Gastrocnemius medialis (tissue), 4 donors: ENCODE data around the gene FBXL3. TPM values are rescaled to one million over a fixed set of nuclear protein-coding genes. Genes with fewer than 3 reads are reported as not detected.

Experiments used
- ATAC-seq, 2 donors: fragments of 150-250 bp; one replicate each; pipeline ENCODE4 v1.9.1; 2016
- DNase-seq, 2 donors: peaks; one replicate each; pipeline ENCODE4 v3.0.0-alpha.2; 2019
- H3K27ac ChIP-seq, 4 donors: fragments of 200-600 bp; sonication (generic); 1 replicate in 1 of 4; 2 replicates in 3 of 4; pipeline ENCODE4 v1.5.1; 2016 to 2018; ENCODE audit warnings: mild to moderate bottlenecking in 2 of 4, moderate library complexity in 1 of 4
- H3K27me3 ChIP-seq, 3 donors: fragments of 200-600 bp; sonication (generic) in 2 of 3; 1 replicate in 1 of 3; 2 replicates in 2 of 3; pipeline versions ENCODE4 v1.5.1 to v1.6.0; 2016 to 2019; ENCODE audit warnings: mild to moderate bottlenecking in 1 of 3, moderate library complexity in 1 of 3
- H3K36me3 ChIP-seq, 2 donors: fragments of 200-600 bp; sonication (generic) in 1 of 2; one replicate each; pipeline ENCODE4 v1.5.1; 2017 to 2018
- H3K4me1 ChIP-seq, 2 donors: fragments of 200-600 bp; sonication (generic) in 1 of 2; one replicate each; pipeline ENCODE4 v1.5.1; 2016 to 2017; ENCODE audit warnings: mild to moderate bottlenecking in 2 of 2
- H3K4me3 ChIP-seq, 4 donors: fragments of 200-600 bp; sonication (generic) in 3 of 4; 1 replicate in 1 of 4; 2 replicates in 3 of 4; pipeline ENCODE4 v1.5.1; 2016 to 2019; ENCODE audit warnings: mild to moderate bottlenecking in 2 of 4
- H3K9me3 ChIP-seq, 3 donors: fragments of 200-600 bp; sonication (generic) in 2 of 3; 1 replicate in 1 of 3; 2 replicates in 2 of 3; pipeline ENCODE4 v1.5.1; 2016 to 2019
- POLR2A ChIP-seq, 2 donors: fragments of 450-650 bp; IDR thresholded peaks; one replicate each; pipeline ENCODE4 v1.6.1; 2017; ENCODE audit warnings: antibody characterized with exemption in 2 of 2, mild to moderate bottlenecking in 2 of 2, moderate library complexity in 2 of 2
- in situ Hi-C, 4 donors: fragments of 200-750 bp; cut with MboI; loops; one replicate each; pipeline versions ENCODE4 v1.15.0 to v1.8.0; 2017; ENCODE audit warnings: low sequenced_read_pairs in 4 of 4
- intact Hi-C: fragments of 100-400 bp; cut with DNase I; formaldehyde crosslinking; loops from one replicate; pipeline ENCODE4 v1.15.1; 2023; ENCODE audit warnings: low total_unique reads
- total RNA-seq, 4 donors: library from RNA; depleted of rRNA; stranded (reverse); fragments of >200 nt; gene quantifications; one replicate each; pipeline versions ENCODE4 v1.1.0 to v1.2.3, GENCODE V29; 2016
- TF ChIP-seq, protein P1 (sequence below), 5 experiments: fragments of 450-650 bp in 3 of 5; fragments of 200-600 bp in 2 of 5; sonication (generic) in 2 of 5; IDR thresholded peaks in 4 of 5; conservative IDR thresholded peaks in 1 of 5; 1 replicate in 4 of 5; 2 replicates in 1 of 5; pipeline ENCODE4 v1.5.1; 2016 to 2019; ENCODE audit warnings: antibody characterized with exemption in 5 of 5, mild to moderate bottlenecking in 3 of 5, moderate library complexity in 3 of 5

FBXL3 gene
- total RNA-seq, 4 donors from 2014 or later = 50.6 to 75.6 (median 64.4) TPM

DNA sequence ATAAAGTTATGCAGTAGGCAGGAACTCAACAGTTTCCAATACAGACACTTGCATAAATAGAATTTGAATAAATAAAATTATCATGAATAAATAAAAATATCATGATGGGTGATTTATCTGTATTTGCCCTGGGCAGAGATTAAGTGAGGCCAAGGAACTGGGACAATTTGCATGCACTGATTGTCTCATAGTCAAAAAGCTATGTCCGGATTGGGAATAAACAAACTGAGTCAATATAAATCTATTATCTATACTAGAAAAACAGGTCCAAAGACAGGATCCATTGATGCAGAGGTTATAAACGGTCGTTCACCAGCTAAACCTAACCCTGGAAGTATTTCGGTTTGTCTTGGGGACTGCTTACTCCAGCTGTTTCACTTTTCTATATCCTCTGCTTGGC, 26.2 kb upstream of the FBXL3 start:
- TF ChIP-seq POLR2A (IDR thresholded peaks at IDR 0.05) = no peak
- TF ChIP-seq, protein P1, sequence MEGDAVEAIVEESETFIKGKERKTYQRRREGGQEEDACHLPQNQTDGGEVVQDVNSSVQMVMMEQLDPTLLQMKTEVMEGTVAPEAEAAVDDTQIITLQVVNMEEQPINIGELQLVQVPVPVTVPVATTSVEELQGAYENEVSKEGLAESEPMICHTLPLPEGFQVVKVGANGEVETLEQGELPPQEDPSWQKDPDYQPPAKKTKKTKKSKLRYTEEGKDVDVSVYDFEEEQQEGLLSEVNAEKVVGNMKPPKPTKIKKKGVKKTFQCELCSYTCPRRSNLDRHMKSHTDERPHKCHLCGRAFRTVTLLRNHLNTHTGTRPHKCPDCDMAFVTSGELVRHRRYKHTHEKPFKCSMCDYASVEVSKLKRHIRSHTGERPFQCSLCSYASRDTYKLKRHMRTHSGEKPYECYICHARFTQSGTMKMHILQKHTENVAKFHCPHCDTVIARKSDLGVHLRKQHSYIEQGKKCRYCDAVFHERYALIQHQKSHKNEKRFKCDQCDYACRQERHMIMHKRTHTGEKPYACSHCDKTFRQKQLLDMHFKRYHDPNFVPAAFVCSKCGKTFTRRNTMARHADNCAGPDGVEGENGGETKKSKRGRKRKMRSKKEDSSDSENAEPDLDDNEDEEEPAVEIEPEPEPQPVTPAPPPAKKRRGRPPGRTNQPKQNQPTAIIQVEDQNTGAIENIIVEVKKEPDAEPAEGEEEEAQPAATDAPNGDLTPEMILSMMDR (IDR thresholded peaks at IDR 0.05 in 4 of 5, conservative IDR thresholded peaks at IDR 0.05 in 1 of 5) = no peak
- H3K9me3 ChIP-seq = no peaks in the 10 kb centered on the region
- H3K27me3 ChIP-seq = no peaks in the 10 kb centered on the region
- in situ Hi-C loops = no loop called here
- intact Hi-C loops = no loop called here
- no peak for ATAC-seq
- no peak overlapping the region for H3K4me3 ChIP-seq
- peaks cover 21 to 24% of the 10 kb centered on the region in 2 donors for H3K4me1 ChIP-seq
- DNase-seq = no peak
- no peak overlapping the region for H3K27ac ChIP-seq
- H3K36me3 ChIP-seq = peaks cover 0 to 22% of the 10 kb centered on the region in 2 donors

DNA sequence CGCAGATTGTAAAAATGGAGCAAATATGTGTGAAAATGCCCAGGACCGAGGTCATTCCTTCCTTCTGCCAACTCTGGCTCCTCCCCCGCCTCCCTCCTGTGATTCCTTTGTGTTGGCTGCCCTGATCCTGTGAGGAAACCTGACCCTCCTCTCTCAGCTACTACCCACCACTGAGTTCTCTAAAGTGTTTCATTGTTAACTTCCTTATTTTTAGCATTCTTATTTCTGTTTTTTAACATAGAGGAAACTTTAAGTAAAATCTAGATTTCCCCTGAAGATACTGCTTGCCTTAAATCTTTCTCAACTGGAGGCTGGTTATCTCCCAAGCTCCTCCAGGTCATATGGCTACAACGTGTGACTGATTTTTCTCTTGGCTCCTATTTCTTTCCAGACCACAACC, 21.7 kb upstream of the FBXL3 start:
- peak; percentile 38 to 57 for ATAC-seq
- no peaks in the 10 kb centered on the region for H3K9me3 ChIP-seq
- TF ChIP-seq POLR2A (IDR thresholded peaks at IDR 0.05) = no peak
- TF ChIP-seq, protein P1 (IDR thresholded peaks at IDR 0.05 in 4 of 5, conservative IDR thresholded peaks at IDR 0.05 in 1 of 5) = no peak
- H3K36me3 ChIP-seq = peaks cover 0 to 21% of the 10 kb centered on the region in 2 donors
- no peak overlapping the region for H3K4me3 ChIP-seq
- peaks cover 15 to 20% of the 10 kb centered on the region in 2 donors for H3K4me1 ChIP-seq
- intact Hi-C loops = loop anchor here (1.0 kb wide), 1 partner anchor 21 kb away; the partner anchor contains the start of gene FBXL3
- H3K27ac ChIP-seq = peak overlapping the region; percentile 76 to 81 (median 76)
- no peaks in the 10 kb centered on the region for H3K27me3 ChIP-seq
- DNase-seq = no peak
- in situ Hi-C loops = no loop called here

DNA sequence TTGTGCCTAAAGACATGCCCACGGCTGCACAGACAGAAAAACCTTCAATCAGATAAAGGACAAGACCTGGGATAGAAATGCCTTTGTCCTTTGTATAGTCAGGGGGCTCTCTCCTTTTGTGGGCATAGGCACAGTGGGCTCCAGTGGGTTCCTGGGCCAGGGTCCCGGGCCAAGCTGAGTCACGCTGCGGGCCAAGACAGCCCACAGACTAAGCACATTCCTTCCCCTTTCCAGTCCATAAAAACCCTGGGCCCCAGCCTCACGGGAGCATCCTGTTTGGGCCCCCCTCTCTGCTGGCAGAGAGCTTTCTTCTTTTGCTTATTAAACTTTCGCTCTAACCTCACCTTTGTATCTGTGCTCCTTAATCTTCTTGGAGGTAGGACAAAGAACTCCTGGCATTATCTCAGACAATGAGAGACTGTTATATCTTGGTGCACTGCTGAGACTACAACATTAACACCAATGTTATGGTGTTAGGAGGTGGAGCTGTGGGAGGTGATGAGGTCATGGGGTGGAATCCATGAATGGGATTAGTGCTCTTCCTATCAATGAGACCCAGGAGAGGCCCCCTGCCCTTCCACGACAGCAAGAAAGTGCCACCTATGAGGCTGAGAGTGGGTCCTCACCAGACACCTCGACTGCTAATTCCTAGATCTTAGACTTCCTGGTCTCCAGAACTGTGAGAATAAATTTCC, 20.8 kb upstream of the FBXL3 start:
- TF ChIP-seq, protein P1 (IDR thresholded peaks at IDR 0.05 in 4 of 5, conservative IDR thresholded peaks at IDR 0.05 in 1 of 5) = no peak
- TF ChIP-seq POLR2A (IDR thresholded peaks at IDR 0.05) = no peak
- Histone ChIP-seq H3K4me3 (no peak overlapping the region), H3K27me3 (no peaks in the 10 kb centered on the region), H3K27ac (peak overlapping the region; percentile 76 to 81 (median 76)), H3K4me1 (peaks cover 15 to 20% of the 10 kb centered on the region in 2 donors), H3K9me3 (no peaks in the 10 kb centered on the region), H3K36me3 (peaks cover 0 to 20% of the 10 kb centered on the region in 2 donors)
- intact Hi-C loops = no loop called here
- ATAC-seq = no peak
- DNase-seq = no peak
- in situ Hi-C loops = no loop called here

DNA sequence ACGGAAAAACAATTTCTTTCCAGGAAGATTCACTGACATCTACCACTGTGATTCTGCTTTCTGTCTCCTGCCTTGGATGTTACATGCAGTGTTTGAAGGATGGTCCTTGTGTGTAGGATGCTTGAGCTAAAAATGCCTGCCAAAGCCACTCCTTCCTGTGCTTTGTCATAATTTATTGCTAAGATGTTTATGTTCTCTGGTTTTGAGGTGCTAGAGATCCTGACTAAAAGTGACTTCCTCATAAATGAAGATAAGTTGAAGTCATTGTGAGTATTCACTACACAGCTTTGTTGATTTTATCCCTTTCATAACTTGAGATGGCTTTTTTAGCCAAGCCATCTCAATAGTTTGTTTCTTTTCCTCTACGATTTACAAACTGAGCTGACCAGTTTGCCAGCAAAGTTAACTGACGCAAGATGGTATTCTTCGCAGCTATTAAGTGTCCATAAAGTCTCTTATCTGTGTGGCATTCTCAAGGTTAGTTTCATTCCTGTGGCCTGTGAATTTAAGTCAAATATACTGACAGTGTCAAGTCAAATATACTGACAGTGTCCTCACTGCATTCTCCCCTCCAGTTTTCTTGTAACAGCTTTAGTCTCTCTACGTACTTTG, 15.7 kb upstream of the FBXL3 start:
- DNase-seq (no peak), ATAC-seq (no peak)
- H3K4me3 ChIP-seq = no peak overlapping the region
- no peaks in the 10 kb centered on the region for H3K4me1 ChIP-seq
- H3K27ac ChIP-seq = no peak overlapping the region
- intact Hi-C loops = no loop called here
- H3K9me3 ChIP-seq = no peaks in the 10 kb centered on the region
- in situ Hi-C loops = no loop called here
- TF ChIP-seq, protein P1 (IDR thresholded peaks at IDR 0.05 in 4 of 5, conservative IDR thresholded peaks at IDR 0.05 in 1 of 5) = no peak
- no peak for TF ChIP-seq POLR2A (IDR thresholded peaks at IDR 0.05)
- peaks cover 0 to 13% of the 10 kb centered on the region in 2 donors for H3K36me3 ChIP-seq
- H3K27me3 ChIP-seq = no peaks in the 10 kb centered on the region
